HEK293 (cell line): ENCODE results near the gene DSP.

Experiments
- BCL11A ChIP-seq: fragments of 450-650 bp; formaldehyde crosslinking; IDR thresholded peaks from 2 replicates; pipeline ENCODE4 v1.5.1; 2016; ENCODE audit warnings: low read depth, missing biosample characterization, missing genetic modification characterization
- ZBTB1 ChIP-seq: fragments of 450-650 bp; formaldehyde crosslinking; IDR thresholded peaks from 2 replicates; pipeline ENCODE4 v1.5.1; 2016; ENCODE audit warnings: missing biosample characterization, missing genetic modification characterization
- ZNF10 ChIP-seq: fragments of 450-650 bp; formaldehyde crosslinking; IDR thresholded peaks from 2 replicates; pipeline ENCODE4 v1.5.1; 2017; ENCODE audit warnings: missing biosample characterization, missing genetic modification characterization
- ZNF138 ChIP-seq: fragments of 450-650 bp; formaldehyde crosslinking; IDR thresholded peaks from 2 replicates; pipeline ENCODE4 v1.5.1; 2016; ENCODE audit warnings: missing biosample characterization, missing genetic modification characterization, borderline replicate concordance
- ZNF146 ChIP-seq: fragments of 450-650 bp; formaldehyde crosslinking; IDR thresholded peaks from 2 replicates; pipeline ENCODE4 v1.5.1; 2016; ENCODE audit warnings: missing biosample characterization, missing genetic modification characterization
- ZNF274 ChIP-seq, 2 experiments: fragments of 200-500 bp in 1 of 2; fragments of 450-650 bp in 1 of 2; sonication (Bioruptor generic) in 1 of 2; formaldehyde crosslinking in 1 of 2; IDR thresholded peaks; 2 replicates each; pipeline versions ENCODE4 v1.5.1 to v1.6.1; 2014 to 2016; ENCODE audit warnings: borderline replicate concordance in 1 of 2, inconsistent platforms in 1 of 2, low read length in 1 of 2, missing biosample characterization in 1 of 2, missing genetic modification characterization in 1 of 2
- ZNF544 ChIP-seq: fragments of 450-650 bp; formaldehyde crosslinking; IDR thresholded peaks from 2 replicates; pipeline ENCODE4 v1.5.0; 2017; ENCODE audit warnings: missing biosample characterization, missing genetic modification characterization
- ZNF558 ChIP-seq: fragments of 450-650 bp; formaldehyde crosslinking; IDR thresholded peaks from 2 replicates; pipeline ENCODE4 v1.5.1; 2016; ENCODE audit warnings: missing biosample characterization, missing genetic modification characterization
- ZNF707 ChIP-seq: fragments of 450-650 bp; formaldehyde crosslinking; IDR thresholded peaks from 2 replicates; pipeline ENCODE4 v1.5.1; 2016; ENCODE audit warnings: missing biosample characterization, missing genetic modification characterization
- ZNF785 ChIP-seq: fragments of 450-650 bp; formaldehyde crosslinking; IDR thresholded peaks from 2 replicates; pipeline ENCODE4 v1.5.1; 2016; ENCODE audit warnings: missing biosample characterization, missing genetic modification characterization
- TF ChIP-seq, protein P1 (sequence below): fragments of 450-650 bp; formaldehyde crosslinking; IDR thresholded peaks from 2 replicates; pipeline ENCODE4 v1.5.1; 2016; ENCODE audit warnings: missing biosample characterization, missing genetic modification characterization
- TF ChIP-seq, protein P2 (sequence below): fragments of 450-650 bp; formaldehyde crosslinking; IDR thresholded peaks from 2 replicates; pipeline ENCODE4 v1.5.1; 2016; ENCODE audit warnings: missing biosample characterization, missing genetic modification characterization
- TF ChIP-seq, protein P3 (sequence below): fragments of 450-650 bp; formaldehyde crosslinking; IDR thresholded peaks from 2 replicates; pipeline ENCODE4; 2016; ENCODE audit warnings: missing biosample characterization, missing genetic modification characterization
- TF ChIP-seq, protein P4 (sequence below): IDR thresholded peaks from 2 replicates; pipeline ENCODE4 v1.6.1; 2011; ENCODE audit warnings: mild to moderate bottlenecking, low read depth, low read length, borderline replicate concordance

DNA sequence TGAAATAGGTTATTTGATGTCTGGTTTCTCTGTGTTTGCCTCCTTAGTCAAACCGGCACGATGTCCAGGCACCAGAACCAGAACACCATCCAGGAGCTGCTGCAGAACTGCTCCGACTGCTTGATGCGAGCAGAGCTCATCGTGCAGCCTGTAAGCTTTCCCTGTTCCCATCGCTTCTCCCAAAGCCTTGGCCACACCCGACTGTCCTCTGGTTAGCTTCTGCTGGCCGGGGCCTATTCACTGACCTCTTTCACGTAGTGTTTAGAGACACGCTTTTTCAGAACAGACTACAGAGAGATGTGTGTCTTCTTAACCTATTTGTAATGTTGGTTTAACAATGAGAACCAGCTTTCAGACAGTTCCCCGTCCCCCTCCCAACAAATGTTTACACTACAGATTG, 14.2 kb downstream of the DSP start:
- TF ChIP-seq, protein P1, sequence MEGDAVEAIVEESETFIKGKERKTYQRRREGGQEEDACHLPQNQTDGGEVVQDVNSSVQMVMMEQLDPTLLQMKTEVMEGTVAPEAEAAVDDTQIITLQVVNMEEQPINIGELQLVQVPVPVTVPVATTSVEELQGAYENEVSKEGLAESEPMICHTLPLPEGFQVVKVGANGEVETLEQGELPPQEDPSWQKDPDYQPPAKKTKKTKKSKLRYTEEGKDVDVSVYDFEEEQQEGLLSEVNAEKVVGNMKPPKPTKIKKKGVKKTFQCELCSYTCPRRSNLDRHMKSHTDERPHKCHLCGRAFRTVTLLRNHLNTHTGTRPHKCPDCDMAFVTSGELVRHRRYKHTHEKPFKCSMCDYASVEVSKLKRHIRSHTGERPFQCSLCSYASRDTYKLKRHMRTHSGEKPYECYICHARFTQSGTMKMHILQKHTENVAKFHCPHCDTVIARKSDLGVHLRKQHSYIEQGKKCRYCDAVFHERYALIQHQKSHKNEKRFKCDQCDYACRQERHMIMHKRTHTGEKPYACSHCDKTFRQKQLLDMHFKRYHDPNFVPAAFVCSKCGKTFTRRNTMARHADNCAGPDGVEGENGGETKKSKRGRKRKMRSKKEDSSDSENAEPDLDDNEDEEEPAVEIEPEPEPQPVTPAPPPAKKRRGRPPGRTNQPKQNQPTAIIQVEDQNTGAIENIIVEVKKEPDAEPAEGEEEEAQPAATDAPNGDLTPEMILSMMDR, result no peak
- TF ChIP-seq ZNF138 (tag by site-specific recombination) (no peak), ZNF274 (IDR thresholded peaks at IDR 0.05; ENCODE audit: low read length) (no peak), ZNF274 (tag by site-specific recombination; IDR thresholded peaks at IDR 0.05; ENCODE audit: borderline replicate concordance) (no peak), ZNF544 (tag by site-specific recombination) (no peak), ZNF10 (no peak), ZNF558 (no peak), BCL11A (tag by site-specific recombination) (no peak), ZNF146 (no peak), ZBTB1 (tag by site-specific recombination) (no peak), ZNF785 (tag by site-specific recombination) (no peak), ZNF707 (tag by site-specific recombination) (no peak)
- TF ChIP-seq, protein P2, sequence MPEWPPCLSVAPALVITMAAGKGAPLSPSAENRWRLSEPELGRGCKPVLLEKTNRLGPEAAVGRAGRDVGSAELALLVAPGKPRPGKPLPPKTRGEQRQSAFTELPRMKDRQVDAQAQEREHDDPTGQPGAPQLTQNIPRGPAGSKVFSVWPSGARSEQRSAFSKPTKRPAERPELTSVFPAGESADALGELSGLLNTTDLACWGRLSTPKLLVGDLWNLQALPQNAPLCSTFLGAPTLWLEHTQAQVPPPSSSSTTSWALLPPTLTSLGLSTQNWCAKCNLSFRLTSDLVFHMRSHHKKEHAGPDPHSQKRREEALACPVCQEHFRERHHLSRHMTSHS (tag by site-specific recombination), result no peak
- TF ChIP-seq, protein P3, sequence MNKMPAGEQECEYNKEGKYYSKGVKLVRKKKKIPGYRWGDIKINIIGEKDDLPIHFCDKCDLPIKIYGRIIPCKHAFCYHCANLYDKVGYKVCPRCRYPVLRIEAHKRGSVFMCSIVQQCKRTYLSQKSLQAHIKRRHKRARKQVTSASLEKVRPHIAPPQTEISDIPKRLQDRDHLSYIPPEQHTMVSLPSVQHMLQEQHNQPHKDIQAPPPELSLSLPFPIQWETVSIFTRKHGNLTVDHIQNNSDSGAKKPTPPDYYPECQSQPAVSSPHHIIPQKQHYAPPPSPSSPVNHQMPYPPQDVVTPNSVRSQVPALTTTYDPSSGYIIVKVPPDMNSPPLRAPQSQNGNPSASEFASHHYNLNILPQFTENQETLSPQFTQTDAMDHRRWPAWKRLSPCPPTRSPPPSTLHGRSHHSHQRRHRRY, result no peak
- TF ChIP-seq, protein P4, sequence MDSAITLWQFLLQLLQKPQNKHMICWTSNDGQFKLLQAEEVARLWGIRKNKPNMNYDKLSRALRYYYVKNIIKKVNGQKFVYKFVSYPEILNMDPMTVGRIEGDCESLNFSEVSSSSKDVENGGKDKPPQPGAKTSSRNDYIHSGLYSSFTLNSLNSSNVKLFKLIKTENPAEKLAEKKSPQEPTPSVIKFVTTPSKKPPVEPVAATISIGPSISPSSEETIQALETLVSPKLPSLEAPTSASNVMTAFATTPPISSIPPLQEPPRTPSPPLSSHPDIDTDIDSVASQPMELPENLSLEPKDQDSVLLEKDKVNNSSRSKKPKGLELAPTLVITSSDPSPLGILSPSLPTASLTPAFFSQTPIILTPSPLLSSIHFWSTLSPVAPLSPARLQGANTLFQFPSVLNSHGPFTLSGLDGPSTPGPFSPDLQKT, result no peak
